PFSK-1 (cell line): ENCODE results near the gene TTLL10.

Experiments used
- FOXP2 ChIP-seq: optimal IDR thresholded peaks from 2 replicates; pipeline ENCODE3; 2011; ENCODE audit warnings: borderline replicate concordance, control low read depth, inconsistent platforms; ENCODE audit not compliant: insufficient read depth; ENCODE audit errors: extremely low read length, extremely low read depth
- POLR2AphosphoS5 ChIP-seq: IDR thresholded peaks from 2 replicates; pipeline ENCODE4 v1.6.1; 2012; ENCODE audit warnings: low read depth, mild to moderate bottlenecking, control low read depth, low read length, moderate library complexity
- SIN3A ChIP-seq: IDR thresholded peaks from 2 replicates; pipeline ENCODE4 v1.6.1; 2012; ENCODE audit warnings: mild to moderate bottlenecking, low read length, moderate library complexity, borderline replicate concordance; ENCODE audit not compliant: insufficient read depth
- TAF1 ChIP-seq: IDR thresholded peaks from 2 replicates; pipeline ENCODE4 v1.6.1; 2012; ENCODE audit warnings: low read length, control low read depth, borderline replicate concordance; ENCODE audit not compliant: insufficient read depth
- TF ChIP-seq, protein P1 (sequence below), 2 experiments: IDR thresholded peaks; 2 replicates each; pipeline versions ENCODE4 v1.6.1 to v1.8.0; 2011 to 2012; ENCODE audit warnings: low read depth in 2 of 2, low read length in 2 of 2, control low read depth in 1 of 2, inconsistent platforms in 1 of 2, mild to moderate bottlenecking in 1 of 2, moderate library complexity in 1 of 2; ENCODE audit not compliant: insufficient read depth in 1 of 2

The TTLL10 gene

DNA sequence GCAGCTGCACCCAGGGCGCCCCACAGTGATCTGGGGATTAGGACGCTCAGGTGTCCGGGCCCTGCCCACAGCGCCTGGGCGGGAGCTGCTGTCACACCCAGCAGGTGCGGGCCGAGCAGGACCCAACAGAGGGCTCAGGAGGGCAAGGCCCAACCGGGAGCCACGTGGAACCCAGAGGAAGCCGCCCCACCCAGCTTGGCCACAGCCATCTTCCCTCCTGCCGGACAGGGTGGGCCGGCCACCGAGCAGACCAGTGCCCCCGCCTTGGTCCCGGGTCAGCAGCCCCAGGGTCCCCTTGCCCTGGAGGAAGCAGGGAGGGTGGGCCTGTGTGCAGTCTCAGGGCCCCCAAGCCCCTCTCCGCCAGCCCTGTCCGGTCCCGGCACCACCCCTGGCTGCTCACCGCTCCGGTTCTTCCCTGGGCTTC lies 6.3 kb upstream of the TTLL10 start:
- TF ChIP-seq, protein P1, sequence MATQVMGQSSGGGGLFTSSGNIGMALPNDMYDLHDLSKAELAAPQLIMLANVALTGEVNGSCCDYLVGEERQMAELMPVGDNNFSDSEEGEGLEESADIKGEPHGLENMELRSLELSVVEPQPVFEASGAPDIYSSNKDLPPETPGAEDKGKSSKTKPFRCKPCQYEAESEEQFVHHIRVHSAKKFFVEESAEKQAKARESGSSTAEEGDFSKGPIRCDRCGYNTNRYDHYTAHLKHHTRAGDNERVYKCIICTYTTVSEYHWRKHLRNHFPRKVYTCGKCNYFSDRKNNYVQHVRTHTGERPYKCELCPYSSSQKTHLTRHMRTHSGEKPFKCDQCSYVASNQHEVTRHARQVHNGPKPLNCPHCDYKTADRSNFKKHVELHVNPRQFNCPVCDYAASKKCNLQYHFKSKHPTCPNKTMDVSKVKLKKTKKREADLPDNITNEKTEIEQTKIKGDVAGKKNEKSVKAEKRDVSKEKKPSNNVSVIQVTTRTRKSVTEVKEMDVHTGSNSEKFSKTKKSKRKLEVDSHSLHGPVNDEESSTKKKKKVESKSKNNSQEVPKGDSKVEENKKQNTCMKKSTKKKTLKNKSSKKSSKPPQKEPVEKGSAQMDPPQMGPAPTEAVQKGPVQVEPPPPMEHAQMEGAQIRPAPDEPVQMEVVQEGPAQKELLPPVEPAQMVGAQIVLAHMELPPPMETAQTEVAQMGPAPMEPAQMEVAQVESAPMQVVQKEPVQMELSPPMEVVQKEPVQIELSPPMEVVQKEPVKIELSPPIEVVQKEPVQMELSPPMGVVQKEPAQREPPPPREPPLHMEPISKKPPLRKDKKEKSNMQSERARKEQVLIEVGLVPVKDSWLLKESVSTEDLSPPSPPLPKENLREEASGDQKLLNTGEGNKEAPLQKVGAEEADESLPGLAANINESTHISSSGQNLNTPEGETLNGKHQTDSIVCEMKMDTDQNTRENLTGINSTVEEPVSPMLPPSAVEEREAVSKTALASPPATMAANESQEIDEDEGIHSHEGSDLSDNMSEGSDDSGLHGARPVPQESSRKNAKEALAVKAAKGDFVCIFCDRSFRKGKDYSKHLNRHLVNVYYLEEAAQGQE (IDR thresholded peaks at IDR 0.05; ENCODE audit: insufficient read depth in 1 of 2, low read depth in 2 of 2, low read length in 2 of 2), result no peak
- TF ChIP-seq POLR2AphosphoS5 (no peak), TAF1 (no peak), FOXP2 (no peak), SIN3A (no peak)

DNA sequence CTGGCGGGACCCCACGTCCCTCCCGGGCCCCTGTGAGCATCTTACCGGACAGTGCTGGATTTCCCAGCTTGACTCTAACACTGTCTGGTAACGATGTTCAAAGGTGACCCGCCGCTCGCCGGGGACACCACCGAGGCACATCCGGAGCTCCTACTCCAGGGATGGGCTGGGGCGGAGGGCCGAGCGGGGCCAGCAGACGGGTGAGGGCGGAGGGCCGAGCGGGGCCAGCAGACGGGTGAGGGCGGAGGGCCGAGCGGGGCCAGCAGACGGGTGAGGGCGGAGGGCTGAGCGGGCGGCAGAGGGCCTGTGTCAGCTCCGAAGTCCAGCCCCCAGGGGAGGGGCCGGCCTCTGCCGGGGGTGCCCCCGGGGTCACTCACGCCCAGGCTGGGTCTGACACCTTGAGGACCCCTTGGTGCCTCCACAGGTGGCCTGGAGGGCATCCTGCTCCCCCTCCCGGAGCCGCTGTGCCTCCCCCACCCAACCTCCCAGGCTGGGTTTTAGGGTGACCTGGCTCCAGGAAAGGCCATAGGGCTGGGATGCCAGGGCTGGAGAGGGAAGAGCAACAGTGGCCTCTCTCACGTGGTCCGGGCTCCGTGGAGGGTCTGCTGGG lies 5.7 kb upstream of the TTLL10 start:
- TF ChIP-seq TAF1 (no peak), SIN3A (no peak), FOXP2 (no peak), POLR2AphosphoS5 (no peak)
- TF ChIP-seq, protein P1 (IDR thresholded peaks at IDR 0.05; ENCODE audit: insufficient read depth in 1 of 2, low read depth in 2 of 2, low read length in 2 of 2), result no peak

DNA sequence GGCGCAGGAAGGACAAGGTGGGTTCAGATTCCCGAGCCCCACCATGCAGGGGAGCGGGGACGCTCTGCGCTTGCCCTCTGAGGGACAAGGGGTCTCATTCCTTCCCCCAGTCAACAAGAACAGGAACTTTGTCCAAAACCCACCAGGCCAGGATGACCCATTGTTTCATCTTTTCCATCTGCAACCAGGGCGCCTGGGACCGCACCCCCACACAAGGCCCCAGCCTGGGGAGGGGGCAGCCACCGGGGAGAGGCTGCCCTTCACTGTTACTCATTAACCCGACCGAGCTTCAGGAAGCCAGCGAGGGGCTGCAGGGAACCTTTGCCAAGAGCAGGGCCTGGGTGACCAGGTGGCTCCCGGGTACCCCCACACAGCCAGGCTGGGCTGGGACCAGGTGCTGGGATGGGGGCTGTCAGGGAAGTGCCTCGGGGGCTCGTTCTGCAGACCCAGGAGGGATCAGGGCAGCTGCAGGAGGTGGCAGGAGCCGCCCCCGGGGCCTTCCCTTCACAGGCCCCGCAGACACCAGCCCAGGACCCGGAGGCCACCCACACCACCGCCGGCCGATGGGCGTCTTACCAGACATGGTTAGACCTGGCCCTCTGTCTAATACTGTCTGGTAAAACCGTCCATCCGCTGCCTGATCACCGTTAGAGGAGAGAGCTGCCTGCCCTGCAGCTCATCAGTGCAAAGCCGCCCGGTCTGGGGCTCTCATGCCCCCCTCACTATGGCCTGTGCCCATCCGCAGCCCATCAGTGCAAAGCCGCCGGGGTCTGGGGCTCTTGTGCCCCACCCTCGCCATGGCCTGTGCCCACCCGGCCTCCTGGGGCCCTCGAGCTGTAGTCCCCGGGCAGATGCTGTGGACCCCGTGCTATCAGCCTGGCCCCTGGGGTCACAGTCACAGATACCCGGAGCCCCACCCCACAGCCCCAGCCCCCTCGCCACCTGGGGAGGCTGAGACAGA lies 4.9 kb upstream of the TTLL10 start:
- TF ChIP-seq TAF1 (no peak), FOXP2 (no peak), SIN3A (no peak), POLR2AphosphoS5 (no peak)
- TF ChIP-seq, protein P1 (IDR thresholded peaks at IDR 0.05; ENCODE audit: insufficient read depth in 1 of 2, low read depth in 2 of 2, low read length in 2 of 2), result no peak

DNA sequence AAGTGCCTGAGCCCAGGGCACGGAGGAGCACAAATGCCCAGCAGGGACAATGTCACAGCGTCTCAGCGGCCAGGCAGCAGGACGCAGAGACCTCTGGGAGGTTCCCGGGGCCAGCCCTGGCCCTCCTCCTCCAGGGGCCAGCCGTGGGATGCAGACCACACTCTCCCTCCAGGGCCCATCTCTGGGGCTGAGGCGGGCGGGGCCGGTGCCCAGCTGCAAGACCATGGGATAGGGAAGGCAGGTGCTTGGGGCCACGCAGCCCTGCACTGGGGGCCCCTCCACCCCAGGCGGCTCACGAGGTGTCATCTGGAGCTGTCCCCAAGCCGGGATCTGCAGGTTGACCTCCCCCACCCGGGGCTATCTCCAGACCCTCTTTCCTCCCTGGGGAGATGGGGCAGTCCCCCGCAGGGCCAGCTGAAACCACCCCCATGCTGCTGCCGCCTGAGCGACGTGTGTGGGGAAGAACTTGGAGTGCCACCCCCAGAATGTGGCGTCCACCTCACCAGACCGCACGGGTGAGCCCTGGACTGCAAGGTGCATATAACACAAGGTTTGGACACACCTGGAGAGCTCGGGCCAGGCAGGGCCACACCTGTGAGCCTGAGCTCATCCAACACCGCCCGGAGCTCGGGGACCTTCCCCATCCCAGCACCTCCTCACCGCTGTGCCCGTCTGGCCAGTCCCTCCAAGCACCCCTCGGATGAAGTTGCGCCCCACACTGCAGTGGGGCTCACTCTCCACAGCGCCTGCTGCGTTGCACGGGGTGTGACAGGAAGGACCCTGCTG lies 4.1 kb upstream of the TTLL10 start:
- TF ChIP-seq, protein P1 (IDR thresholded peaks at IDR 0.05; ENCODE audit: insufficient read depth in 1 of 2, low read depth in 2 of 2, low read length in 2 of 2), result no peak
- no peak for TF ChIP-seq TAF1
- no peak for TF ChIP-seq FOXP2
- TF ChIP-seq SIN3A, result no peak
- TF ChIP-seq POLR2AphosphoS5, result no peak
